SH-SY5Y (cell line): ENCODE measurements around the gene TASP1.

ENCODE experiments used
- GATA2 ChIP-seq: IDR thresholded peaks from 2 replicates; pipeline ENCODE4 v1.6.1; 2011; ENCODE audit warnings: mild to moderate bottlenecking, low read depth, low read length
- GATA3 ChIP-seq: IDR thresholded peaks from 2 replicates; pipeline ENCODE4 v1.6.1; 2011; ENCODE audit warnings: low read depth, mild to moderate bottlenecking, low read length, moderate library complexity

DNA sequence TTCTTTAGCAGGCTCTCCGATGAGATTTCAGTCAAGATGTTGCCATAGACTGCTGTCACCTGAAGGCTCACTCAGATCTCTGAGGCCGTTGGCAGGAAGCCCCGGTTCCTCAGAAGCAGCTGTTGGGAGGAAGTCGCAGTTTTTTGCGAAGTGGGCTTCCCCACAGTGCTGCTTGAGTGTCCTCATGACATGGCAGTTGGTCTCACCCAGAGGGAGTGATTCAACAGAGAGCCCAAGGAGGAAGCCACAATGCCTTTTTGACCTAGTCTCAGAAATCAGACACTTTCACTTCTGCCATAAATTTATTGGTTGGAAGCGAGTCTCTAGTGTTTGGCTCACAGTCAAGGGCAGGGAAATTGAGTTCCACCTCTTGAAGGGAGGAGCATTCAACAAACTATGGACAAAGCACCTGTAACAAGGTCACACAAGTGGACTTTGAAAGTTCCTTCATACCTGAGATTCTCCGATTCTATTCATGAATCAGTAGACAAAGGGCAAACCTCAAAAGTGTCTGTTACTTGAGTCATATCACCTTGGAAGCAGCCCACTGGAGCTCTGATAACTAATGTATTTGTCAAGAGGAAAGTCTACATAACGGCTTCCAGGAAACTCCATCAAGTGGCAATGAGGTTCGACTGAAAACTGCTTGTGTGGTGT, 208.3 kb downstream of the TASP1 start:
- TF ChIP-seq GATA2 (no peak), GATA3 (no peak)
